ENCODE data around the gene GATA5. TPM values are rescaled to one million over a fixed set of nuclear protein-coding genes. Genes with fewer than 3 reads are reported as not detected.

GATA5 gene
- total and polyA plus RNA-seq, 10 of the 15 experiments (the other 5 are each of a cell fraction or from before 2014, with no cell fraction given), result not detected

DNA sequence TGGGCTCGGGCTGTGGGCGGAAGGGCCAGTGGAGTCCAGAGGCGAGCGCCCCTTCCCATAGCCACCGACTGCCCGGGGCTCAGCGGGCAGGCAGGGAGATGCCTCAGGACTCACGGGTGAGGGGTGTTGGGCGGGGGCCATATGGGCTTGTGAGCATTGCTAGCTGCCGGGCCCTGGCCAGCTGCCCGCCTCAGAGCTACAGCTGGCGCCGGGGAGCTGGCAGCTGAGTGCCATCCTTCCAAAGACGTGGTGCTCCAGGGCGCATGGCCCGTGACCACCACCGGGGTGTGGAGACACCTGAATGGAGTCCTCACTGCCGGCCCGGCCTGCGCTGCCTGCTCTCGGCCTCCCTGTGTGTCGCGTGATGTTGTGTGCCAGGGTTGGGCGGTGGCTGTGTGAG is 37.9 kb downstream of the GATA5 start (continued):
- TF ChIP-seq REST (IDR thresholded peaks at IDR 0.05; ENCODE audit: low read depth, low read length), result no peak
- TF ChIP-seq YBX1 (IDR thresholded peaks at IDR 0.05), result no peak
- TF ChIP-seq MTA2 (IDR thresholded peaks at IDR 0.05; ENCODE audit: low read depth), result no peak
- no peak for TF ChIP-seq RBBP5 (conservative IDR thresholded peaks at IDR 0.05)

DNA sequence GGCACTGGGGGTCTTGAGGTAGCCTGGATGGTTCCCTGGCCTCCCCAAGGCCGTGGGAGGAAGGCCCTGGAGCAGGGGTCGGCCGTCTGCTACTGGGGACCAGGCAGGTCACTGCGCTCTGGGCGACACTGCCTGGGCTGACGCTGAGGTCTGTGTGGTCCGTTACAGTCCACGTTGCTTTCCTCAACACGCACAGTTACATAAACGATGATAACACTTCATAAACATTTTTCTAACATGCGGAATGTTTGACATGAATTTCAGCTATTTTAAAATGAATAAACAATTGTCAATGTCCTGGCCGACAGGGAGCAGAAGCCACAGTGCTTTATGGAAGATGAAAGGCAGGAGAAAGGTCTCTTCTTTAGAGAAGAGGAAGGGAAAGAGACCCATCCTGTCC is 38.3 kb downstream of the GATA5 start:
- H3K4me1 ChIP-seq (ENCODE audit: control insufficient read depth, insufficient read depth, low read length), result no peaks in the 10 kb centered on the region
- WGBS (ENCODE audit: insufficient coverage, insufficient replicate concordance, low lambda C conversion rate, missing lambda C conversion rate), result 31% methylated on average over 12 of the region's 12 CpGs
- DNase-seq (ENCODE audit: low read depth, low spot score) (no peak), ATAC-seq (no peak), FAIRE-seq (no peak)
- intact Hi-C loops (cut with micrococcal nuclease; ENCODE audit: unreplicated experiment) (no loop called here), in situ Hi-C loops (cut with MboI) (no loop called here)
- H3K36me3 ChIP-seq (ENCODE audit: control insufficient read depth in 2 of 2, insufficient read depth in 2 of 2, low read length in 1 of 2), result no peaks in the 10 kb centered on the region
- POLR2A ChIA-PET, result no interaction called here
- H3K27ac ChIP-seq (ENCODE audit: control insufficient read depth, insufficient read depth), result no peak overlapping the region
- BruUV-seq (replicated peaks), result no TSS peak
- H3K4me3 ChIP-seq, result no peak overlapping the region
- no peaks in the 10 kb centered on the region for H3K79me2 ChIP-seq (ENCODE audit: control insufficient read depth, insufficient read depth, low read length)
- no peaks in the 10 kb centered on the region for H3K9me3 ChIP-seq (replicated peaks; ENCODE audit: control insufficient read depth, insufficient read depth, low read length)
- no peaks in the 10 kb centered on the region for H4K20me1 ChIP-seq (ENCODE audit: control insufficient read depth, insufficient read depth)
- CTCF ChIA-PET, result no interaction called here
- TF ChIP-seq, protein P1, sequence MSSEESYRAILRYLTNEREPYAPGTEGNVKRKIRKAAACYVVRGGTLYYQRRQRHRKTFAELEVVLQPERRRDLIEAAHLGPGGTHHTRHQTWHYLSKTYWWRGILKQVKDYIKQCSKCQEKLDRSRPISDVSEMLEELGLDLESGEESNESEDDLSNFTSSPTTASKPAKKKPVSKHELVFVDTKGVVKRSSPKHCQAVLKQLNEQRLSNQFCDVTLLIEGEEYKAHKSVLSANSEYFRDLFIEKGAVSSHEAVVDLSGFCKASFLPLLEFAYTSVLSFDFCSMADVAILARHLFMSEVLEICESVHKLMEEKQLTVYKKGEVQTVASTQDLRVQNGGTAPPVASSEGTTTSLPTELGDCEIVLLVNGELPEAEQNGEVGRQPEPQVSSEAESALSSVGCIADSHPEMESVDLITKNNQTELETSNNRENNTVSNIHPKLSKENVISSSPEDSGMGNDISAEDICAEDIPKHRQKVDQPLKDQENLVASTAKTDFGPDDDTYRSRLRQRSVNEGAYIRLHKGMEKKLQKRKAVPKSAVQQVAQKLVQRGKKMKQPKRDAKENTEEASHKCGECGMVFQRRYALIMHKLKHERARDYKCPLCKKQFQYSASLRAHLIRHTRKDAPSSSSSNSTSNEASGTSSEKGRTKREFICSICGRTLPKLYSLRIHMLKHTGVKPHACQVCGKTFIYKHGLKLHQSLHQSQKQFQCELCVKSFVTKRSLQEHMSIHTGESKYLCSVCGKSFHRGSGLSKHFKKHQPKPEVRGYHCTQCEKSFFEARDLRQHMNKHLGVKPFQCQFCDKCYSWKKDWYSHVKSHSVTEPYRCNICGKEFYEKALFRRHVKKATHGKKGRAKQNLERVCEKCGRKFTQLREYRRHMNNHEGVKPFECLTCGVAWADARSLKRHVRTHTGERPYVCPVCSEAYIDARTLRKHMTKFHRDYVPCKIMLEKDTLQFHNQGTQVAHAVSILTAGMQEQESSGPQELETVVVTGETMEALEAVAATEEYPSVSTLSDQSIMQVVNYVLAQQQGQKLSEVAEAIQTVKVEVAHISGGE (CRISPR knock-in tag; IDR thresholded peaks at IDR 0.05), result no peak
- no peak for TF ChIP-seq RBBP5 (conservative IDR thresholded peaks at IDR 0.05)
- no peak for TF ChIP-seq HCFC1 (IDR thresholded peaks at IDR 0.05; ENCODE audit: low read length)
- TF ChIP-seq WRNIP1 (IDR thresholded peaks at IDR 0.05; ENCODE audit: borderline replicate concordance, low read depth, low read length), result no peak
- TF ChIP-seq, protein P2, sequence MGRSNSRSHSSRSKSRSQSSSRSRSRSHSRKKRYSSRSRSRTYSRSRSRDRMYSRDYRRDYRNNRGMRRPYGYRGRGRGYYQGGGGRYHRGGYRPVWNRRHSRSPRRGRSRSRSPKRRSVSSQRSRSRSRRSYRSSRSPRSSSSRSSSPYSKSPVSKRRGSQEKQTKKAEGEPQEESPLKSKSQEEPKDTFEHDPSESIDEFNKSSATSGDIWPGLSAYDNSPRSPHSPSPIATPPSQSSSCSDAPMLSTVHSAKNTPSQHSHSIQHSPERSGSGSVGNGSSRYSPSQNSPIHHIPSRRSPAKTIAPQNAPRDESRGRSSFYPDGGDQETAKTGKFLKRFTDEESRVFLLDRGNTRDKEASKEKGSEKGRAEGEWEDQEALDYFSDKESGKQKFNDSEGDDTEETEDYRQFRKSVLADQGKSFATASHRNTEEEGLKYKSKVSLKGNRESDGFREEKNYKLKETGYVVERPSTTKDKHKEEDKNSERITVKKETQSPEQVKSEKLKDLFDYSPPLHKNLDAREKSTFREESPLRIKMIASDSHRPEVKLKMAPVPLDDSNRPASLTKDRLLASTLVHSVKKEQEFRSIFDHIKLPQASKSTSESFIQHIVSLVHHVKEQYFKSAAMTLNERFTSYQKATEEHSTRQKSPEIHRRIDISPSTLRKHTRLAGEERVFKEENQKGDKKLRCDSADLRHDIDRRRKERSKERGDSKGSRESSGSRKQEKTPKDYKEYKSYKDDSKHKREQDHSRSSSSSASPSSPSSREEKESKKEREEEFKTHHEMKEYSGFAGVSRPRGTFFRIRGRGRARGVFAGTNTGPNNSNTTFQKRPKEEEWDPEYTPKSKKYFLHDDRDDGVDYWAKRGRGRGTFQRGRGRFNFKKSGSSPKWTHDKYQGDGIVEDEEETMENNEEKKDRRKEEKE (IDR thresholded peaks at IDR 0.05), result no peak
- SMC1A ChIA-PET (ENCODE audit: uncharacterized antibody, unreplicated experiment), result no interaction called here
- no peak overlapping the region for H2AFZ ChIP-seq (ENCODE audit: control insufficient read depth, low read depth, low read length)
- no peak overlapping the region for H3K9ac ChIP-seq (ENCODE audit: control insufficient read depth, insufficient read depth, low read length)
- peaks cover 0 to 12% of the 10 kb centered on the region in 2 experiments; a peak in 3 of 4 replicates for H3K27me3 ChIP-seq (replicated peaks in 1 of 2; ENCODE audit: control insufficient read depth in 2 of 2, insufficient read depth in 2 of 2, low read length in 1 of 2)
- RAD21 ChIA-PET (ENCODE audit: unreplicated experiment), result no interaction called here
- H3K4me2 ChIP-seq (ENCODE audit: control insufficient read depth, insufficient read depth), result no peak overlapping the region
